HG03342 (cell line): ENCODE measurements around the gene AMBP.
A peak's percentile ranks its signal among the peaks of the same experiment; 100 is the strongest.

Experiments
- ATAC-seq: cut with Tn5 transposase; IDR thresholded peaks from one replicate; pipeline ENCODE4 v1.9.1; 2021; ENCODE audit warnings: mild to moderate bottlenecking, moderate library complexity; ENCODE audit not compliant: unreplicated experiment

Gene AMBP

DNA sequence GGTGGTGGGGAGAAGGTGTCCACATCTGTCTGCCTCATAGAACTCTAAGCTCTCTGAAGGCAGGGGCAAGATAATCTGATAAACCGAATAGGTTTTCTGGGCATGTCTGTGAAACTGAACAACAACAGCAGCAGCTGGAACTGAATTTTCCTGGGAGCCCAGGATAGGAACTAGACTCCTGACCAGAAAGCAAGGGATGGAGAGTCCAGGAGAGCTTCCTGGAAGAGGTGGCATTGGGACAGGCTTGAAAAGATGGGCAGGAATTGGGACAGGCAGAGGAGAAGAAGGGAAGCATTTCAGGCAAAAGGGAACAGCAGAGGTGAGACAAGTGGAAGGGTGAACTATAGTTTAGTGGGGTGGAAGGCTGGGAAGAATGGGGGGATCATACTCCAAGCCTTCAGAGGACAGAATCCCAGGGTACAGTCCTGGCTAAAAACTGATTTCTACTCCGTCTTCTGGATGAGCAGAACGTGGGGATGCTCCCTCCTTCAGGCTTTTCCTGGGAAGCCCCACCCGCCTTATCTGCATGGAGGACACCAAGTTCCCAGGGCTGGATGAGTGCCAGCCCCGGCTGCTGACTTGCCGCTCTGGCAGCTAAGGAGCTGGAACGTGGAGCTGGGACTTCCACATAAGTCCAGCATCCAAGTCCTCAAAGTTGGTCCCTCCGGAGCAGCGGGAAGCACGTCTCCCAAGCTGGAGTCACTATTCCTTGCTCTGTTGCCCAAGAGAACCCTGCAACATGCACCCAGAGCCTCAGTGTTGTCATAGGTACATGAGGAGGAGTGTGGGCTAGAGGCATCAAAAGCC is 34.9 kb upstream of the AMBP start:
- ATAC-seq, result no peak

DNA sequence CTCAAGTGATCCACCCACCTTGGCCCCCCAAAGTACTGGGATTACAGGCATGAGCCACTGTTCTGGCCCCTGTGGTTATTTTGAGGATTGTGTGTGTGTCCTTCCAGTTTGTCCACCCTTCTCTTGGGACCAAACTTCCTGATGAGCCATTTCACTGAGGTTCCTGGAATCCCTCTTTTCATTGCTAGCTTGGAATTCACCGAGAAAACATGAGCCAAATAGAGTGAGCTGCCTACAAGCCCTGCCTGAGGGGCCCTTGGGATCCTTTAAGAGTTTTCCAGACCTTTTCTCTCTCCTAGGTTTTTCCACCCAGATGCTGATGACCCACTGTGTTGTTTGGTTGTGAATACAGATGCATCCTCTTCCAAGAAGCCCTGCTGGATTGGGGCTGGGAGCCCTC is 34.2 kb upstream of the AMBP start:
- no peak for ATAC-seq

DNA sequence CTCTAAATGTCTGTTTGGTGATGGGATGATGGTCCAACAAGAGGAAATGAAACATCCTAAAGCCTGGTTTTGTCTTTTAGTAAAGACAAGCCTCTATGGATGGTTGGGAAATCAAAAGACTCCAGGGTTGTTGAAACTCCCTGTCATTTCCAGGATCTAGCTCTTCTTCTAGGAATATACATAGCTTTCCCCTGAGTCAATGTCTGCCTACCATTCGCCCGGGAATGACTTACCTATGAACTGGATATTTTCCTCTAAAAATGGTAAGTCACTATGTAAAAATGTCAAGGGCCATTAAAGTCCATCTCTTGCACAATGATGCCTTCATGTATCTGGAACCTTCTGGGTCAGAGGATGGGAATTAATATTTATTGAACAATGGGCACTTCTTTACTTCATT is 32.1 kb upstream of the AMBP start:
- ATAC-seq, result no peak

DNA sequence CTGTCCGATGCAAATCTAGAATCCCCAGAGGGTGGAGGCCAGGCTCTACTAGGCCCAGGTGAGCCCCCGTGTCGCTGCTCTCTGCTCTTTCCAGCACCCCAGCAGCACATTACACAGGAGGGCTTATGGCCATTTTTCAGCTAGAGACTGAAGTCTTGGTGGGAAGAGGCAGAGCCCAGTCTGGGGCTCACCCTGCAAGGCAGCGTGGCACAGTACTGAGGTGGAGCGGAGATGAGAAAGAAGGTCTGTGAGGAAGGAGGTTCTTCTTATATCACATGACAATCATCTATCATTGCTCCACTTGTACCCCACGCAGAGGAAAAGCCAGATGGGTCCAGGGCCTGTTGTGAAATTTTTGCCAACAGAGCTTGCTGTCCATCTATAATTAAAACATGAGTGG is 31.0 kb upstream of the AMBP start:
- ATAC-seq, result no peak

DNA sequence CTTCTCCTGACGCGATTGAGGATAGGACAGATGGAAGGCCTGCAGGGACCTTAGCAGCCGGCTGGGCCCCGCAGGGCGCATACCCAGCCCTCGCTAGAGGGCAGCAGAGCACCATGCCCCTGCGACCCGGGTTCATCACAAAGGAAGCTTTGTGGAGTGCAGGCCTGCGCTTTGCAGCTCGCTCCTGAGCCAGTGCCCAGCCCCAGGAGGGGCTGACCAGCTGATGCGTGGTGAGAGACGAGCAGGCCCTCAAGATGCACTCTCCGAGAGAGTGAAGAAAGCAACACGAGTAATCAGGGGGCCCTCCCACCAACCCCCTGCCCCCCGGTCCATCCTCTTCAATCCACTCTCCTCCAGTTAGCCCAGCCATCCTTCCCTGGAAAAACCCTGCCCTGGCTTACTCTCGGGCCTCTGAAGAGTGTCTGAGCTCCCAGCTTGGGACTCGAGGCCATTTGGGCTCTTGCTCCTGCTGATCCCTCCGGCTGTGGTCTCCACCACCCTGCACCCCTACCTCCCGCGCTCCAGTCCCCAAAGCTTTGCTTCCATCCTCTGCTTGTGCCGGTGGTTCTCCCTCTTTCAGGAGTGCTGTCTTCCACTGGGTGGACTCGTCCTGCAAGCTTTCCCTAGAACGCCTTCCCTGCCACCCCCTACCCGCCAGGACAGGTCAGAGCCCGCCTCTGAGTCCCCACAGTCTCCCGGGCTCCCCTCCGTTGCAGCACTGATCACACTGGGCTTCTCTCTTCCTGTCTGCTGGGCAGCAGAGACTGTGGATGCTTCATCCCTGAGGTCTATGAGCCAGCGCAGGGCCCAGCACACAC is 30.1 kb upstream of the AMBP start:
- peak; percentile 55 for ATAC-seq

DNA sequence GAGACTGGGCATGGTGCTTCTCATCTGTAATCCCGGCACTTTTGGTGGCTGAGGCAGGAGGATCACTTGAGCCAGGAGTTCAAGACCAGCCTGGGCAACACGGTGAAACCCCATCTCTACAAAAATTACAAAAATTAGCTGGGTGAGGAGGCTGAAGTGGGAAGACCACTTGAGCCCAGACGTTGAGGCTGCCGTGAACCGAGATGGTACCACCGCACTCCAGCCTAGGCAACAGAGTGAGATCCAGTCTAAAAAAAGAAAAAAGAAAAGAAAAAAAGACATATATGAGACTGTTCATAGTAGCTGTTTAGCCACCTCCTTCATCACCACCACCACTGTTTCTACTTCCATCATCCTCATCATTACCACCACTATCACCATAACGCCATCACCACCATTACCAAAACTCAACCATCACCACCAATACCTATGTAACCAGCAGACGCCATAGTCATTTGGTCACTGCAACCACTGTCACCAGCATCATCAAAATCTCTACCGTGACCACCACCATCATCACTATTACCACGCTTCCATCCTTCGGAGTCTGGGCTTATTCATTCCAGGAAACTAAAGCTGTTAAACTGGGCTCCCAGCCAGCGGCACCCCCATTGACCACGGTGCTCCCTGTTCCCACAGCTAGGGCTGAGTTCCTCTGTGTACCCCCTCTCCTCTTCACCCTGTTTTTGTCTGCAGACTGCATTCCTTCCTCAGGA is 29.3 kb upstream of the AMBP start:
- ATAC-seq, result no peak

DNA sequence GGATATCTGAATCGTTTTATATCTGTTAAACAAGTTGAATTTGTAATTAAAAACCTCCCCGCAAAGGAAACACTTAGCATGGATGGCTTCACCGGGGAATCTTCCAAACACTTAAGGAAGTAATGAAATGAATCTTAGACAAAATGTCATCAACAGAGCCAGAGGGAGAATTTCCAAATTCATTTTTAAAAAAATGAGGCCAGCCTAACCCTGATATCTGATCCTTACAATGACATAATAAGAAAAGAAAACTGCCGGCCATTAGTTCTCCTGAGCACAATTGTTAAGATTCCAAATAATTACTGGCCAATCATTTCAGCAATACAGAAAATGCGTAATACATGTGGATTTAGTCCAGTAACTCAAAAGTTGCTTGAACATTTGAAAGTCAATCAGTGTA is 27.1 kb upstream of the AMBP start:
- no peak for ATAC-seq

DNA sequence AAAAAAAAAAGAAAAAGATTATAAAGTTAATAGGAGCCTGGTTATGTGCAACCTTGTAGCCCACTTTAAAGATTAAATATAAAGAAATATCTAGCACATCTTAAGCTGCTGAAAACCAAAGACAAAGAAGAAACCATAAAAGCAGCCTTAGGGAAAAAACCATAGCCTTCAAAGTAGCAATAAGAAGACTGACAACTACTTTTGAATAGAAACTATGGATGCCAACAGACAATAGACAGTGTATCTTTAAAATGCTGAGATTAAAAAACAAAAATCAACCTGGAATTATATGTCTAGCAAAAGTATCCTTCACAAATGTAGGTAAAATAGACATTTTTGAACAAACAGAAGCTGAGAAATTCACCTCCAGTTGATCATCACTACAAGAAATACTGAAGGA is 24.4 kb upstream of the AMBP start:
- ATAC-seq, result no peak

DNA sequence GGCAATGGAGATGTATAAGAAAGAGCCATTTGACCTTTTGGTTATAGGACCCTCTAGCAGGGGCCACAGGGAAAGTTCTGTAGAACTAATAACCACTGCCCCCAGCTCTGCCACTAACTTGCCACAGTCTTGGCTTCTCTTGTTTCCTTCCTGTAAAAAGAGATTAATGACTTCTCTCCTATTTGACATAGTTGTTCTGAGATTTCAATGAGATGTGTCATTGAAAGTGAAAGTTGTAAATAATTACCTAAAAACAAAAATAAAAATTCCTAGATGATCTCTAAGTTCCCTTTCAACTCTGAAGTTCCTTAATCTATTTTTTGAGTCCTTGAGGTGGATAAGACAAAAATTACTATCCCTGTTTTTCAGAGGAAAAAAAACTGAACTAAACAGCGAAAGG is 22.4 kb upstream of the AMBP start:
- ATAC-seq, result no peak

DNA sequence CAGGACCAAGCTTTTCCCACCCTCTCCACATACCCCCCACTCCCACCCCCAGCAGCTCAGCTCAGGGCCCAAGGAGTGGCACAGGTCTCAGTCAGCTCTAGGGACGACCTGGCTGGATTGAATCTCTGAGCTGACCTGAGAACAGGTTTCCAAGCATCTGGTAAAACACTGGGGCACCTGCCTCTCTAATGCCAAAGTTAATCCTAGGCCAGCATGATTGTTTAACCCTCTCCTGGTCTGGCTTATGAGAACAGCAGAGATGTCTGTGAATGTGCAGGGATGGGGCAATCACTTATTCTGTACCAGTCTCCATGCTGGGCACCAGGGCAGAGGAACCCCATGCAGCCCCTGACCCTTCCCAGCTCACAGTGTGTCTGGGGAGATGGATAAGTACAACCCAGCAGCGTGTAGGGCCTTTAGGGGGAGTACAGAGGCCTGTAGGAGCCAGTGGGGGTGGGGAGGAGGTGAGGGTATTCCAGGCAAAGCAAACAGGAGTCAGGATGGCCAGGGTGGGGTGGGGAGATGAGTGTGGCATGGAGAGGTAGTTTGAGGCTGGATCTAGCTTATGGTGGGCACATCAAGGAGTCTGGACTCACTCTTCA is 21.7 kb upstream of the AMBP start:
- no peak for ATAC-seq

DNA sequence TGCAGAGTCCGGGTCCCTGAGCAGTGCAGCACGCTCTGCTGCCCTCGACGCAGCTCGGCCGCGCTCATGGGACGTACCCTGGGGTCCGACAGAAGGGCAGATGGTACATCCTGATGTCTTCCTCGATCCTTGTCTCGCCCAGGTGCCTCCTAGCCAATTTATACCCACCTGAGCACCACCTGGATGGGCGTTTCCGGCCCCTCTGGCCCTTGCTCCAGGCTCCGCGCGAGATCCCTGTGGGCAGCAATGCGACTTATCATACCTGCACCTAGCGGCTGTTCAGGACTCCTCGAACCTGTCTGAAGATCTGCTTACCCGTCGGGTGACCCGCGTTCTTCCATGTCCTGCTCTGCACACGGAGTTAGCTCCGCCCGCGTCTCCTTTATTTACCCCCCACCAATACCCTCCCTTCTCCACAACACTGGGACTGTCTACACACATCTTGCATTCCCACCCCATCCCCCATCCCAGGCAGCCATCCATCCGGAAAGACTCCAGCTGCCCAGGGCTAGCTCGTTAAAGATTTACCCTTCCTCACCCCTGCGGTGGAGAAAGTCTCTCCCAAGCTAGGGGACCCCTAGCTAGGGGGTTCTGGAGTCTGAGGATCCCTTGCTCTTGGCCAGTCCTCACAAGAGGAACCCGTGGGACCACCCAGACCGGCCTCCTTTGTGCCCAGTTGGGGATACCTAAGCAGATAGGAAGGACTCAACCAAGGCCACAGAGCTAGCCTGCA is 21.0 kb upstream of the AMBP start, which contains the start of gene KIF12:
Gene KIF12 (minus strand): TSS at position 357 of the 733 bp plus-strand sequence. CDS start 16 bp downstream, at position 341.
- no peak for ATAC-seq

DNA sequence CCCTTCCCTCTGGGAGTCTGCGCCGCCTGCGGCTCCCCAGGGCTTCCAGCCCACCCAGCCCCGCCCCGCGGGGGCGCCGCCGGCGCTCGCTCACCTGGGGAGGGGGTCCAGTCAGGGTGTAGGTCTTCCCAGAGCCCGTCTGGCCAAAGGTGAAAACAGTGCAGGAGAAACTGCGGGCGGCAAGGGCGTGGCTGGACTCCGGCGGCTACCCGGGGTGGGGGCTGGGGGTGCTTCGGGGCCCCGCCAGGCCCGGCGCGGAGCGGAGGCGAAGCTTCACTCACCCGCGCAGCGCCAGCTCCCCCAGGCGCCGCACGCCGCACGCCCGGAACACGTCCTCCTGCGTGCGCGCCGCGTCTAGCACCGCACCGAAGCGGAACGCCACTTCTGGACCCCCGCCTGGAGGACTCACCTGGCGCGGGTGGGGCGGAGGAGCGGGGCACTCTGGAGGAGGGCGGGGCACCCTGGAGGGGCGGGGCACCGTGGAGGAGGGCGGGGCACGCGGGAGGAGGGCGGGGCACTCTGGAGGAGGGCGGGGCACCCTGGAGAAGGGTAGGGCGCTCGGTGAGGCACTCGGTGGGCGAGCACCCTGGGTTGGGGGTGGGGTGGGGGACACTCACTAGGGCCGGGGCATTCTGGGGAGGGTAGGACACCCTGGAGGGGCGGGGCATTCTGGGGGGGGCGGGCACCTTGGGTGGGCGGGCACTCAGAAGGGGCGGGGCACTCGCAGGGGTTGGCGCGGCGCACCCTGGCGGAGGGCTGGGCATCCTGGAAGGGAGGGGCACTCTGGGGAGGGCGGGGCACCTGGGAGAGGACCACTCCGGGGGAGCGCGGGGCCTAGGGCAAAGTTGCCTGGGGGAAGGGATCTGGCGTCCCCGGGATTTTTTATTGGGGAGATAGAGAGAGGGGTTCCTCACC is 20.2 kb upstream of the AMBP start:
- ATAC-seq, result no peak

DNA sequence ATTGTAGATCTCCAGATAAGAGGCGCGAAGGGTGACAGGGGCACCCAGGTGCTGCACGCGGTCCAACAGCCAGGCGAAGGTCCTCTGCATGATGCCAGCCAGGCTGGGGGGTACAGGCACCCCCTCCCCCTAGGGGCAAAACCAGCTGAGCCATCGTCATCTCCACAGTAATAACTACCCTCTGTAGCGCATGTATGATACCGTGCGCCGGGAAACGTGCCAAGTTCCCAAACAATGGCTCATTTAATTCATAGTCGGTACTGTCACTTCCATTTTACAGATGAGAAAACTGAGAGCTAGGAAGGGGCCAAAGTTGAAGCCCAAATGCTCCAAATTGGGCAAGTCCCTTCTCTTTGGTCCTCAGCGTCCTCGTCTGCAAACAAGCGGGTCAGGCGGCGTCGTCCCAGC is 19.5 kb upstream of the AMBP start:
- ATAC-seq, result no peak

DNA sequence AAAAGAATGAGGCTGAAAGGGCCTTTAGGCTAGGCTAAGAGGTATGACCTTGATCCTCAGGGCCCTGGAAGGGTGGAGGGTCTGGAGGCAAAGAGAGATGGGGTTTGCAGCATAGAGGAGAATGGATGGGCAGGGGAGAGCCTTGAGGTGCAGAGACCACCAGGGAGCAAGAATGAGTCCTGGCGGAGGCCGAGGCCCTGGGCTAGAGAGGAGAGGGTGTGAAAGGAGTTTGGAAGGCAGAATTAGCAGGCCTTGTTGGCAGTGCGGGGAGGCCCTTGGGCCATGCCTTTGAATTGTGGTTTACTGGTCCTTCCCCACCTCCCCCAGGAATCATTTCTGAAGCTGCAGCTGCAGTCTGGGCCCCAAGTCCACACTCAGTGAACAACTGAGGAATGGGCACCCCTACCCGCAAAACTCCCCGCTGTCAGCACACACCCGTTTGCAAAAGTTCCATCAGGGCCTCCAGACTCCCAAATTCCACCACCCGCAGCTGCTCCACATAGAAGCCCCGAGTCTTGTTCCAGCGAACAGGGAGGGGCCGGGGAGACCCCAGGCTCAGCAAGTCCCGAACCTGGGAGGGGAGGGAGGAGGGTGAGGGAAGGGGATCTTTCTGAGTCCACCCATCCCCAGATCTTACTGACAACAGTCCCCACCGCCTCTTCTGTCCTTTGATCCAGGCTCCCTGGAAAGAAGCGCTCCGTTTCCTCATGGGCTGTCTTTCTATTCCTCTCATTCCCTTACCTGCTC is 18.9 kb upstream of the AMBP start:
- no peak for ATAC-seq

DNA sequence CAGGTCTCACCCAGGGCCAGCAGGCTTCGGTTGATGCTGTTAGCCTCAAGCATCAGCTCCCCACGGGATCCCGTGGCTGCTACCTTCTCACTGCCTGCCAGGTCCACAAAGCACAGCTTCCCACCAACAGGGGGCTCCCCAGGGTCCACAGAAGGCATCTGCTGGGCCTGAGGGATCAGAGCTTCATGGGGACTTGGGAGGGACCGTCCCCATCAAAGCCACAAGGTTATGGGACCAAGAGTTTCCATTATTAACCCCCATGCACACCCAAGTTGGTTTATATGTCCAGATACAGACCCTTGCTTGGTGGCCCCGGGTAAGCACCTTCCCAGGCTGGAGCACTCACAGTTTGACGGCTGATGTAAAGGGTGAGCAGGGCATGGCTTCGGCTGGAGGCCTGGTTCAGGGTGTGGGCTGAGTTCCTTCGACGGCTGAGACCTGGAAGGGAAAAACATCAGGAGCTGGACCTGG is 18.0 kb upstream of the AMBP start:
- no peak for ATAC-seq

DNA sequence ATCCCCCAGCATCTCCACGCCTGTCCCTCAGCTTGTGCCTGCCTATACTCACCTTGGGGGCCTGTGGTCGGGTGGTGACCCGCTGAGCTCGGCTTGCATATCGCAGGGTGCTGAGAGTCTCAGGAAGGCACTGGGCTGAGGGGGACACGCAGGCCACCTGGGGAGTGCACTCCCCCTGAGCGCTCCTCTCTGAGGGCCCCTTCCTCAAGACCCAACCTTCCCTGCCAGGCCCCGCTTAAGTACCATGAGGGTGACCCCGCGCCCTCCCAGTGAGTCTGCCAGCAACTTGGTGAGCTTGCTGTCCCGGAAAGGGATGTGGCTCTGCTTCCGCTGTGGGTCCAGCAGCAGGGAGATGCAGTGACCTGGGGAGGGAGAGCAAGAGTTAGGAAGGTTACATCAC is 16.9 kb upstream of the AMBP start:
- no peak for ATAC-seq

DNA sequence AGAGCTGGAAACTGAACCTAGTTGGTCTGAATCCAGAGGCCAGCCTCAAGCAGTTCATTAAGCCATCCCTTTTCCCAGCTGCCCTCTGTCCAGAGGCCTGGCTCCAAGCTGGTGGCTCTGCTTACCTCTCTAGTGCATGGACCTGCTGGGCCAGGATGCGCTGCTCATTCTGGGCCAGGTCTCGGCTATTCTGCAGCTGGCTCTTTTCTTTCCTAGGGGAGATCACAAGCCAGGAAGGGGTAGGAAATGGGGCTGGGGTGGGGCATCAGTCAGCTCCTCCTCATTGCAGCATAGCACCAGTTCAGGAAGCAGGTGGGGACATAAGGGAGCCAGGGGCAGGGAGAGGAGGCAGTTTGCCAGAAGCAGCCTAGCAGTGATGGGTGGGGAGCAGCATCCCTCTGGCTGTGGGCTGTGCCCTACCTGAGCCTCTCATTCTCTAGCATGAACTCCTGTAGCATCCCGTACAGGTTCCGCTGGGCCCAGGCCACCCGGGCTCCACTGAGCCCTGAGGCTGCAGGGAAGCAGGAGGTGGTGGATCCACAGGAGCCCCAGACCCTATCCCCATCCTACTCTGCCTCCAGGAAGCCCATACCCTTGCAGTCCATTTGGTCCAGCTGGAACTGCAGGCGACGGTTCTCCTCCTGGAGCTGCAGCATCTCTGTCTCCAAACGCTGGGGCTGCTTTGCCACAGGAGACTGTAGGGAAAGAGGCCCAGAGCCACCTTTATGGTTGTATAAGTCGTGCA is 15.8 kb upstream of the AMBP start:
- ATAC-seq, result no peak

DNA sequence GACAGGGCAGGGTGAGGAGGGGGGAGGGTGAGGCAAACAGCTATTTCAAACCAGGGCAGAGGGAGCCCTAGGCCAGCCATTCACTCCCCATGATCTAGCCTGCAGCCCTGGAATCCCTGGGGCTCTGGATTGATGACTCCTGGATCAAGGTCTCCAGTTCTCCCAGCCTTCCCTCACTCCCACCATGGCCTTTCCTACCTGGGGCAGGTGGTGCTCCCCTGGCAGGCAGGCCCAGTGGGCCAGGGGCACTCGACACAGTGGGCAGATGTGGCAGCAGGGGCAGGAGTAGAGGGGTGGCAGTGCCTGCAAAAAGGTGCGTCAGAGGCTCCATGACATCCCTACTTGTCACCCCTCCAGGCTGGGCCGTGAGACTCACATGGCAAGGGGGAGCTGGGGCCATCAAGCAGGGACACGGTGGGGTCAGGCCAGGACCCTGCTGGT is 15.0 kb upstream of the AMBP start:
- ATAC-seq, result no peak
